ENCODE measurements around the gene C21orf58.

DNA sequence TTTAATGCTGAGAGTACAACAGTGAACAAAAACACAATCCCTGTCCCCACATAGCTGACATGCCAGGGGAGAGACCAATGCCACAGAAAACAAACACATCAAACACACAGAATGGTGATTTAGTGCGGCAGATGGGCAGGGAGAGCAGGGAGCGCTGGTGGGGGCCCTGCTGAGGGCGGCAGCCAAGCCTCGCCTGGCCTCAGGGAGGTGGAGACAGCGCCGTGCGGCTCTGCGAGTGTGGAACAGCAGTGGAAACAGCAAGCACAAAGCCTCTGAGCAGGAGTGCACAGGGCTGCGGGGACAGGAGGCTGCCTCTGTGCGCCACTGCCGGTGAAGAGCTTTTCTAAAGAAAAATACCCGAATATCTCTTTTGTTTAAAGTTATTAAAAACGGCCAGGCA is 55.3 kb downstream of the C21orf58 start:
- TF ChIP-seq, protein P1, sequence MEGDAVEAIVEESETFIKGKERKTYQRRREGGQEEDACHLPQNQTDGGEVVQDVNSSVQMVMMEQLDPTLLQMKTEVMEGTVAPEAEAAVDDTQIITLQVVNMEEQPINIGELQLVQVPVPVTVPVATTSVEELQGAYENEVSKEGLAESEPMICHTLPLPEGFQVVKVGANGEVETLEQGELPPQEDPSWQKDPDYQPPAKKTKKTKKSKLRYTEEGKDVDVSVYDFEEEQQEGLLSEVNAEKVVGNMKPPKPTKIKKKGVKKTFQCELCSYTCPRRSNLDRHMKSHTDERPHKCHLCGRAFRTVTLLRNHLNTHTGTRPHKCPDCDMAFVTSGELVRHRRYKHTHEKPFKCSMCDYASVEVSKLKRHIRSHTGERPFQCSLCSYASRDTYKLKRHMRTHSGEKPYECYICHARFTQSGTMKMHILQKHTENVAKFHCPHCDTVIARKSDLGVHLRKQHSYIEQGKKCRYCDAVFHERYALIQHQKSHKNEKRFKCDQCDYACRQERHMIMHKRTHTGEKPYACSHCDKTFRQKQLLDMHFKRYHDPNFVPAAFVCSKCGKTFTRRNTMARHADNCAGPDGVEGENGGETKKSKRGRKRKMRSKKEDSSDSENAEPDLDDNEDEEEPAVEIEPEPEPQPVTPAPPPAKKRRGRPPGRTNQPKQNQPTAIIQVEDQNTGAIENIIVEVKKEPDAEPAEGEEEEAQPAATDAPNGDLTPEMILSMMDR (IDR thresholded peaks at IDR 0.05 in 4 of 5, conservative IDR thresholded peaks at IDR 0.05 in 1 of 5), result no peak
- no peak for TF ChIP-seq POLR2A (IDR thresholded peaks at IDR 0.05)

All from gastrocnemius medialis (tissue), 4 donors.